ENCODE results near the gene BCL7C.

DNA sequence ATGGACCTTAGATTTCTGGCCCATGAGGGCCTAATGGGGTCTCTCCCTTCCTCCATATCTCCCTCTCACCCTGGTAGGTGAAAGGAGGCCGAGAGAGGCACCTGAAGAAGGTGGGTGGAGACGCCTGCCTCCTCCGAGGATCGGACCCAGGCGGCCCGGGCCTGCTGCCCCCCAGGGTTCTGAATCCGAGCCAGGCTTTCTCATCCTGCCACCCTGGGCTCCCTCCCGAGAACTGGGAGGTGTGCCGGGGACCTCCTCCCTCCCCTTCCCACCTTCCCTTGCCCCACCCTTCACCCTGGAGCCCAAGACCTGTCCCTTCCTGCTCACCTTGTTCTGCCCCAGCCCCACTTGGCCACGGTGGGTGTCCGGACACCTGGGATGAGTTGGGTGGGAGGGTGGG lies 34.5 kb upstream of the BCL7C start:
- no peak for TF ChIP-seq GATA2 (IDR thresholded peaks at IDR 0.05; ENCODE audit: low read depth, low read length)
- TF ChIP-seq GATA3 (IDR thresholded peaks at IDR 0.05; ENCODE audit: low read depth, low read length) = no peak
